Glutamatergic neuron (in vitro differentiated cells): ENCODE measurements around the gene XRN1. TPM values are rescaled to one million over a fixed set of nuclear protein-coding genes. Genes with fewer than 3 reads are reported as not detected.

Experiments used
- DNase-seq: peaks from one replicate; pipeline ENCODE4 v3.0.0; 2022
- H3K27ac Mint-ChIP-seq: one replicate; pipeline ENCODE4 v1.8.0; 2020; ENCODE audit warnings: mild to moderate bottlenecking, mixed read lengths, inconsistent platforms; ENCODE audit not compliant: unreplicated experiment
- H3K27me3 Mint-ChIP-seq: one replicate; pipeline ENCODE4 v1.8.0; 2020; ENCODE audit warnings: mild to moderate bottlenecking, moderate library complexity, mixed read lengths, inconsistent platforms; ENCODE audit not compliant: unreplicated experiment
- H3K36me3 Mint-ChIP-seq: one replicate; pipeline ENCODE4 v1.8.0; 2020; ENCODE audit warnings: mild to moderate bottlenecking, mixed read lengths, inconsistent platforms; ENCODE audit not compliant: unreplicated experiment
- H3K4me1 Mint-ChIP-seq: one replicate; pipeline ENCODE4 v1.8.0; 2020; ENCODE audit warnings: mild to moderate bottlenecking, low read depth, mixed read lengths, inconsistent platforms; ENCODE audit not compliant: unreplicated experiment
- H3K4me3 Mint-ChIP-seq: one replicate; pipeline ENCODE4 v1.8.0; 2020; ENCODE audit warnings: mild to moderate bottlenecking, mixed read lengths, inconsistent platforms; ENCODE audit not compliant: unreplicated experiment
- H3K9me3 Mint-ChIP-seq: one replicate; pipeline ENCODE4 v1.8.0; 2020; ENCODE audit warnings: mild to moderate bottlenecking, moderate library complexity, mixed read lengths, inconsistent platforms; ENCODE audit not compliant: unreplicated experiment
- CTCF ChIP-seq: fragments of 200-600 bp; sonication (generic); IDR thresholded peaks from one replicate; pipeline ENCODE4 v1.5.0; 2021; ENCODE audit not compliant: partially characterized antibody, unreplicated experiment
- total RNA-seq: library from RNA; stranded (reverse); fragmentation: NEBNext Ultra II Directional; extraction: Animal tissue kit (Norgen Biotek cat#: 25700); gene quantifications from one replicate; pipeline ENCODE4 v1.2.1, GENCODE V29; 2021; ENCODE audit not compliant: unreplicated experiment

Gene XRN1
- total RNA-seq, 1 donor from 2014 or later, result 46.1 TPM

GRCh38 chr3:142460689-142461088 lies 12.9 kb upstream of the XRN1 start:
- no peak for TF ChIP-seq CTCF
- Mint-ChIP-seq H3K4me3 (no peak overlapping the region), H3K27me3 (peaks cover 1% of the 10 kb centered on the region), H3K9me3 (no peaks in the 10 kb centered on the region), H3K36me3 (no peaks in the 10 kb centered on the region), H3K4me1 (no peaks in the 10 kb centered on the region), H3K27ac (no peak overlapping the region)
- DNase-seq, result no peak

DNA sequence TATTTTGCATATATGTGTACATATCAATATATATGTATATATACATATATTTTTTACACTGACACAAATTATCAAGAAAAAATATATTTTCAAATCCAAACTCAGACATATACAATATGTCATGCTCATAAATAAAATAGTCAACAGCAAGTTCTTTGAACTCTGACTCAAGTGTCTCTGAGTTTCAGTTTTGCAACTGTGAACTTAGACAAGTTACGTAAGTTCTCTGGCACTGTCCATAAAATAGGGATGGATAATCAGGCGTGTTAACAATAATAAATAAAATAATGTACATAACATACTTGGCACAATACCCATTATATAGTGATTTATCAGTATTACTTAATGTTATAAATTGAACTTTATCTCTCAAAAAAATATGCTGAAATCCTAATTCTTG lies 12.1 kb upstream of the XRN1 start:
- no peaks in the 10 kb centered on the region for H3K36me3 Mint-ChIP-seq
- TF ChIP-seq CTCF, result no peak
- no peaks in the 10 kb centered on the region for H3K4me1 Mint-ChIP-seq
- H3K27ac Mint-ChIP-seq, result no peak overlapping the region
- H3K4me3 Mint-ChIP-seq, result no peak overlapping the region
- H3K9me3 Mint-ChIP-seq, result no peaks in the 10 kb centered on the region
- H3K27me3 Mint-ChIP-seq, result peaks cover 1% of the 10 kb centered on the region
- no peak for DNase-seq

DNA sequence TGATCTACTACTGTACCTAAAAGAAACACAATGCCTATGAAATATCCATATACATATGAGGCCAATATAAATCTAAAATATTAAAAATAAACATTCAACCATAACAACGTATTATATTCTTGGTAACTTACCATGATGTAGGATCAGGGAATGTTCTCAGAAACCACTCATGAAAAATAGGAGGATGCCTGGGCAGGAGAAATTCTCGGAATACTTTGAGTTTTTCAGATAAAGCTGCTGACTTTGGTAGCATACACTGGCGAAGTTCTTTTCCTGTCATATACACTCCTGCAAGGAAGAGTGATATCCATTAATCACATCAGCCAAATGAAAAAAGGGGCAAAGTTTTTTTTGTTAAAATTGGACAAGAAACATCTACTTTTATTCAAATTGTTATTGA lies 11.3 kb upstream of the XRN1 start:
- H3K9me3 Mint-ChIP-seq, result no peaks in the 10 kb centered on the region
- no peak for DNase-seq
- H3K27ac Mint-ChIP-seq, result no peak overlapping the region

DNA sequence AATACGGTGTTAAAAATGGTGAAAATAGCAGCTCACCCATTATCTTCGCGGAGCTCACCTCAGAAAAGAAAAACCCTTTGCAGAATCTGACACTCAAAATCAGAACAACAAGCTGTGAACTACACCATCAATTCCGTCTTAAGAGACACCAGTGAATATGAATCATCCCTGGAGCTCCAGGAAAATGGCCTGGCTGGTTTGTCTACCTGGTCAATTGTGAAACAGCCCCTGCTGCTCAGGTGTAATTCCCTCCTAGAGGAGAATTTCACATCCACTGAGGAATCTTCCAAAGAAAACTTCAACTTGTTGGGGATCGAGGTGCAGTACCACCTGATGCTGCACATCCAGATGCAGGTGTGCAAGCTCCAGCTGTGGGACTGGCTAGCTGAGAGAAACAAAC lies 3.0 kb upstream of the XRN1 start:
- H3K36me3 Mint-ChIP-seq, result no peaks in the 10 kb centered on the region
- no peak for TF ChIP-seq CTCF
- H3K27ac Mint-ChIP-seq, result no peak overlapping the region
- H3K9me3 Mint-ChIP-seq, result peaks cover 7% of the 10 kb centered on the region
- H3K4me3 Mint-ChIP-seq, result no peak overlapping the region
- H3K27me3 Mint-ChIP-seq, result peaks cover 8% of the 10 kb centered on the region
- H3K4me1 Mint-ChIP-seq, result peaks cover 21% of the 10 kb centered on the region
- DNase-seq, result no peak

More for the DNA sequence above, 11.3 kb upstream of the XRN1 start:
- Mint-ChIP-seq H3K27me3 (peaks cover 1% of the 10 kb centered on the region), H3K4me3 (no peak overlapping the region), H3K4me1 (no peaks in the 10 kb centered on the region), H3K36me3 (no peaks in the 10 kb centered on the region)
- no peak for TF ChIP-seq CTCF

GRCh38 chr3:142450189-142450588 lies 2.4 kb upstream of the XRN1 start:
- H3K4me3 Mint-ChIP-seq, result no peak overlapping the region

More at GRCh38 chr3:142450189-142450588, 2.4 kb upstream of the XRN1 start:
- Mint-ChIP-seq H3K9me3 (peaks cover 7% of the 10 kb centered on the region), H3K4me1 (peaks cover 25% of the 10 kb centered on the region), H3K27ac (no peak overlapping the region), H3K27me3 (peaks cover 7% of the 10 kb centered on the region), H3K36me3 (no peaks in the 10 kb centered on the region)
- no peak for TF ChIP-seq CTCF
- DNase-seq, result no peak
